ENCODE data around the gene MVD.
"Not testable (repeated sequence)": the region's sequence is repeated elsewhere in the genome, so short reads cannot be mapped to it uniquely, and the experiment has no call there.

MVD gene

GRCh38 chr16:88624977-88625576 lies 37.8 kb downstream of the MVD start:
- DNase-seq (ENCODE audit: low read depth): no peak

- DNase-seq (ENCODE audit: low read depth): no peak
These were observed 38.4 kb downstream of the MVD start for GRCh38 chr16:88624481-88624880.

- no peak for DNase-seq (ENCODE audit: low read depth)
These were observed 39.0 kb downstream of the MVD start for GRCh38 chr16:88623858-88624257.

GRCh38 chr16:88622866-88623265 lies 40.0 kb downstream of the MVD start:
- DNase-seq (ENCODE audit: low read depth): no peak

GRCh38 chr16:88622125-88622524 lies 40.8 kb downstream of the MVD start:
- no peak for DNase-seq (ENCODE audit: low read depth)

GRCh38 chr16:88619859-88620815 lies 42.8 kb downstream of the MVD start:
- DNase-seq (ENCODE audit: low read depth): peak; percentile 46

- DNase-seq (ENCODE audit: low read depth): no peak
These were observed 43.8 kb downstream of the MVD start for GRCh38 chr16:88618956-88619667.

- DNase-seq (ENCODE audit: low read depth): no peak
These were observed 44.5 kb downstream of the MVD start for GRCh38 chr16:88618182-88618955.

GRCh38 chr16:88617268-88618031 lies 45.4 kb downstream of the MVD start:
- DNase-seq (ENCODE audit: low read depth): no peak

- no peak for DNase-seq (ENCODE audit: low read depth)
These were observed 46.2 kb downstream of the MVD start for GRCh38 chr16:88616736-88617135.

GRCh38 chr16:88616320-88616719 lies 46.6 kb downstream of the MVD start:
- DNase-seq (ENCODE audit: low read depth): no peak

- DNase-seq (ENCODE audit: low read depth): no peak
These were observed 47.9 kb downstream of the MVD start for GRCh38 chr16:88614818-88615580.

GRCh38 chr16:88613911-88614817 lies 48.7 kb downstream of the MVD start:
- no peak for DNase-seq (ENCODE audit: low read depth)

GRCh38 chr16:88613293-88613692 lies 49.6 kb downstream of the MVD start:
- DNase-seq (ENCODE audit: low read depth): no peak

- DNase-seq (ENCODE audit: low read depth): no peak
These were observed 51.7 kb downstream of the MVD start for GRCh38 chr16:88610909-88611812.

- DNase-seq (ENCODE audit: low read depth): no peak
These were observed 52.8 kb downstream of the MVD start for GRCh38 chr16:88610080-88610479.

GRCh38 chr16:88609426-88609825 lies 53.5 kb downstream of the MVD start:
- DNase-seq (ENCODE audit: low read depth): not testable (repeated sequence)

- DNase-seq (ENCODE audit: low read depth): no peak
These were observed 54.8 kb downstream of the MVD start for GRCh38 chr16:88608076-88608475.

Measured in activated T-helper 9 cell treated with anti-CD3 and anti-CD28 coated beads, Interleukin-2, amount 50 U/mL, for 16 hours (primary cell).